Dedifferentiated amniotic fluid mesenchymal stem cell (primary cell): ENCODE results near the gene NTM.

Experiments
- DNase-seq: peaks from one replicate; pipeline ENCODE4 v3.0.0-alpha.2; 2016; ENCODE audit errors: extremely low spot score

The NTM gene

DNA sequence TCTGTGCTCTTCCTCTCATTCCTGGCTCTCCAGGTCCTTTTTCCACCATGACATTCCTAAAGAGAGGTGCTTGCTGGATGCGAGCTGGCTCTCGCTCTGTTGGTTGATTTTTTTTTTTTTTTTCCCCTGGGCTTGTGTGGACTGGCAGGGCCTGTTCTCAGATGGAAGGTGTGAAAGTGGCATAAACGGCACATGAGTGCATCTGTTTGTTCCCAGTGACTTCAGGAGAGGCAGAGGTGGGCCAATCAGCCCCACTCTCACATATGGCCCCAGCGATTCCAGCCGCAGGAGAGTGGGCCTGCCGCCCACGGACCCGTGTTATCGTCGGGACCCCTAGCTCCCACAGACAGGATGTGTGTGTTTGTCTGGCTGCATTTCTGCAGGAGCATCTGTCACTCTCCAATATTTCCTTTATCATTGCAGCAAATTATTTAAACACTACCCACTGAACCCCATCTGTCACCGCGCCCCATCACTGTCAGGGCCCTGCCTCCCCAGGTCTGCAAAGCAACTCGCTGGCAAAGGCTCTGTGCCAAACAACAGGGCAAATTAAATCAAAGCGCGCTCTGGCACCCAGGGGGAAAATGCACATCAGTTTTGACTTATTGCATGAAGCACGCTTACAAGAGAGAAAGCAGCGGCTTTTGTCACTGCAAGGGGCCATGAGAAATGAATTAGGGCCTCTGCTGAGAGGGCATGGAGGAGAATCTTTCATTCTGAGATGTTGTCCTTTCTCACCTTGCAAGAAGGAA, 886.3 kb downstream of the NTM start:
- DNase-seq, result no peak

DNA sequence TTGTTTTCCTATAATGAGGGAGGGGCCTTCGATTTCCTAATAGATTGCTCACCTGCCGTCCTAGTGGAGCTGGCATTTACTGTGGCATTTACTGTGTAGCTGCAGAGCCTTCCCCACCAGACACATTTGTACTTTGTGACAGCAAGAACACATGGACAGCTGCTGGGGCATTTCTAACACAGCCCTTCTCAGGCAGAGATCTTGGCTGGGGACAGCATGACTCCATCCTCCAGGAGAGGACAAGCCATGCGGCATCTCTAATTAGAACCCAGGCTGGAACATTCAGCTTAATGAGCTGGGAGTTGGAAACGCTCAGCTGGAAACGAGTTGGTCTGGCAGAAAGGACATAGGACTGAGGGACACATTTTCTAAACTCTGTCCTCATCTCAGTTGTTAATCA, 887.5 kb downstream of the NTM start:
- no peak for DNase-seq

DNA sequence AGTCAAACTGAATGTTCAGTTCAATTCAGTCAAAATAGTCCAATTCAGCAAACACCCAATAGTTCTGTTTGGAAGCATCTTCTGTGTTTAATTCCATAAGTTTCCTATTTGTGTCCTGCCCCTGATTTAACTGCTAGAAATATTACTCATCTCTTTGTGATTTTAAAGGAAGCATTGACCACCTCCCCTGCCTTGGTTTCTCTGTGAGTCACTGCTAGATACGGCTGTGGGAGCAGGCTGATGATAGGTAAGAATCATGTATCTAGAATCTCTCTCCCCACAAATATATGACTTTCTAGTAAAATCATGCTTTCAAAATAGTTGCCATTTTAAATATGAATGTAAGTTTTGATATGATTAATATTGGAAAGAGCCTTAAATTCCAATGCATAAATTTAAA, 888.5 kb downstream of the NTM start:
- DNase-seq, result no peak

DNA sequence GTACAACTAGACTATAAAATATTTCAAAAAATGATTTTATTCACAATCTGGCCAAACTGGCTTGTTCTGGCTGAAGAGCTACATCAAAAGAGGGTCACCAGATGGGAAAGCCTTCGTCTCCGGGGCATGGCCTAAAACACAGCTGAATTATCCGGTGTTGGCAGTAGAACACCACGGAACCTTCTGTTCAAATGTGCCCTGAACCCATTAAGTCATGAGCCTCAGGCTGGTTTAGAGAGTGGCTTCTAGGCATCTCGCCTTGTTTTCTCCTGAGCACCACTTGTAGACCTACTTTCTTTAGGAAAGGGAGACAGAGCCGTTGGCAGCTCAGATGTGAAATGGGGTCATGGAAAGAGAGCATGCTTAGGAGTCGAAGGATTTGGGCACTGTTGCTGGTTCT, 890.2 kb downstream of the NTM start:
- no peak for DNase-seq

DNA sequence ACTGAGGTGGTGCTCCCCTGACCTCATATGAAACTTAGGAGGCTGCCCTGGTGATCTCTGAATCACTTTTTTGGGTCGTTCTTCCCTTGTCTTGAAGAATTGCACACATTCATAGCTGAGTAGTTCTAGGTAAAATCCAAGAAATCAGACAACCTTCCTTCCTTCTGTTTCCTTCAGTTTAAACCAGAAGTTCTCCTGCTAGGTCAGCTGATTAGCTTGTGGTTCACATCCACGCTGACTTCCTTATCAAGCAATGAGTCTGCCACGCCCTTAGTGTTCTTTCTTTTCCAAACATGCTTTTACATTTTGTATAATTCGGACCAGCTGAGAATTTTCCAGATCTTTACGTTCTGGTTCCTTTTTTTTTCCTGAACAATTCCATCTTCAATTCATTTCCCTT, 892.8 kb downstream of the NTM start:
- no peak for DNase-seq

DNA sequence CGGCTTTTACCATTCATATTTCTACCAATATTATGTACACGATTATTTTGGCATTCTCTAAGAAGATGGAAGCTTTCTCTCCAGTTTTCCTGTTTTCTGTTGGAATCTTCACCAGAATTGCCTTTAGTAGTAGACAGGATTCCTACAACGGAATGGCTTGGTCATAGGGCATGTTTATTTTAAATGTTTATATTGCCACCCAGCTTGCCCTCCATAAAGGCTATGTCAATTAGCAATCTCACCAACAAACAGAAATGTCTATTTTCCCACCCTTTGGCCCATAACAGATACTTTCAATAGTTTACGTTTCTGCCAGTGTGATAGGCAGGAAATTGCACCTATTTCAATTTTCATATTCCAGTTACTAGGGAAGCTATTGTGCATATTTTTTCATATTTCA, 893.5 kb downstream of the NTM start:
- no peak for DNase-seq

DNA sequence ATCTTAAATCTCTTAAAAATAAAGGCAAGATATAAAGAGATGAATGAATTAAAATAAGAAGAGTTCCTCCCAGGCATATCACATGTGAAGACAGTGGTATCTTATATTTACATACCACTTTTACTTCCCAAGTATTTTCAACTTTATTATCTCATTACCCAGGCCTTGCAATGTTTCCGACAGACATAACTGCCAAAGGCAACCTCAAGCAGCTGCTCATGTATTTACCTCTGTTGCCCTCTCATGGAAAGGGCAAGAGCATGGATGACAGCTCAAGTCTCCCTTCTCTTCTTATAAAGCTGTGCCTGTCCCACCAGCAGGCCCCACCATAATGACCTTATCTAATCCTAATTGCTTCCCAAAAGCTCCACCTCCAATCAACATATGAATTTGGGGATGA, 894.2 kb downstream of the NTM start:
- no peak for DNase-seq

DNA sequence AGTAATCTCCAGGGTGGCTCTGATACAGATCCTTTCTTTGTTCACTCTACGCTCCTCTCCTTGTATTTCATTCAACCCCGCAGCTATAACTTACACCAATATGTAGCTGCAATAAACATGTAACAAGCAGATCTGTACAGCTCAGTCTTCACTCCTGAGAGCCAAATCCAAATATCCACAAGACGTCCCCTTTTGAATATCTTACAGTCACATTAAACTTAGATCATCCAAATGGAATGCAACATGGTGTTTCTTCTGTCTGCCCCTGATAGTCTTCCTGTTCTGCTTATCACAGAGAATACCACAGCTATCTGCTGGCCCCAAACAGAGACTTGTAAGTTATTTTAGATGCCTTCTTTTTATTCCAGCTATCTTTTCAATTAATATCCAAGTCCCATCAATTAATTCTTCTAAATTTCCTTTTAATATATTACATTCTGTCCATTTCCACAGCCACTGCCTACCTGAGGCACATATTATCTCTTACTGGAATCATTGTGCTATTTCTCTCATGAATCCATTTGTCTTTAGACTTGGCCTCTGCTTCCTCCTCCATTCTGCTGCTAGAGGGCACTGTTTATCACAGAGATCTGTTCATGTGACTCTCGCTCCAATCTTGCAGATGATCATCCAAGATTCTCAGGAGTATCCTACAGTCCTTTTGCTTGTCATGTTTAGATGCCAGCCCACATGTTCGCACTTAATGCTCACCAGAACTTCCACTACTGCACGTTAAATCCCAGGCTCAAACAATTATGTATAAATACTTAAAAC, 908.6 kb downstream of the NTM start:
- DNase-seq, result no peak

DNA sequence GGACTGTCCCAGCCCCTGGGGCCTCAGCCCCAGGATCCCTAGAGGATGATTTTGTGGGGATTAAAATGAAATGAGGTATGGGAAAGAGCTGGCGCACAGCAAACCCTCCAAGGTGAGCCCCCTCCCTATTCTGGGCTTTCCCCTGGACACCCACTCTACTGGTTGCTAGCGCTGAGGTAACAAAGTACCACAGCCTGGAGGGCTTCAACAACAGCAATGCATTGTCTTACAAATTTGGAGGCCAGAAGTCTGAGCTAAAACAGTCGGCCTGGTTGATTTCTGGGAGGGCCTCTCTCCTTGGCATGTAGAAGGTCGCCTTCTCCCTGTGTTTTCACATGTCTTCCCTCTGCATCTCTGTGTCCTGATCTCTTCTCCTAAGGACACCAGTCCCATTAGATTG, 913.6 kb downstream of the NTM start:
- DNase-seq, result no peak

DNA sequence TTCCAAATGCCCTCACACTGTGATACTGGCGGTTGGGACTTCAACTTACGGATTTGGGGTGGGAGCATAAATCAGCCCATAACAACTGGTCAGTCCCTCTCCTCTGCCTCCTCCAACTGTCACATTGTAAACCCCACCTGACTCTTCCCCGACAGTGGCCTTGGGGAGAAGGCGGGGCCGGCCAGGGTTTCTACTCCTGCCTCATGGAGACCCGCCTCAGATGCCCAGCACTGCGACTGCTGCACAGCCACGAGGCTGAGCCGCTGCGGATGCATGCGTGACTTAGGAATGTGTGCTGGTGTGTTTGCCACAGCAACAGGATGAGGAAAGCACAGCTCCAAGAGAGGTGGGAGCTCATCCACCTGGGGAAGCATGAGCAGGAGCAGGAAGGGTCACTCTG, 914.2 kb downstream of the NTM start:
- no peak for DNase-seq

DNA sequence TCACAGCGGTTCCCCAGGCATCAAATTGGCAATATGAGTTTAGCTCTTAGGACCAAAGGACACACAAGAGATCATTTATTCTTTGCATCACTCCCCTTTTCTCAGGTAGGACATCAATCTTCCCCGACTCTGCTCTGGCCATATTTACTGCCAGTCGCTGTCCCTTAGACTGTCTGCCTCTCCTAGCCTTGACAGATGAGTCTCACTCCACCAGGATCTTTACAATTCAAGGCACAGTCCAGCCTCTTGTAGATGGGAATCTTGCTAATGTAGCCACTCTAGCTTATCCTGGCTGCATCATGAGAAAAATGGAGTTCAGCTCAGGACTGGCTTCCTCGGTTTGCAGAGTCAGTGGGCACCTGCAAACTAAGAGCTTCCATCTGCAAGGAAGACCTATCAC, 915.2 kb downstream of the NTM start:
- no peak for DNase-seq

DNA sequence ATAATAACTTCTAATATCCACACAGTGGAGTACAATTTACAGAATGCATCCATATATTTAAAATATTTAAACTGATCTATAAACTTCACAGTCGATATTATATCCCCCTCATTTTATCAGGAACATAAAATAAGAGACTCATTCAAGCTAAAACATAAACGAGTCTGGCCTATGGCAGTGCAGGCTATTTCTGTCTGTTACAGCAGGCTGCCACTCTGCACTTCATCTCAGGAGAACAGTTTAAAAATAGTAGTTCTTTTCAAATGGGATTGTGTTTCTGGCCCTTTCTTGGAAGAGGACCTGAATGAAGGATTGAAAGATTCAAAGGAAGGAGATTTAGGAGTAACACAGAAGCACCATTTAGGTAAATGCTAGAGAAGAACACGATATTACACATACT, 915.7 kb downstream of the NTM start:
- no peak for DNase-seq

DNA sequence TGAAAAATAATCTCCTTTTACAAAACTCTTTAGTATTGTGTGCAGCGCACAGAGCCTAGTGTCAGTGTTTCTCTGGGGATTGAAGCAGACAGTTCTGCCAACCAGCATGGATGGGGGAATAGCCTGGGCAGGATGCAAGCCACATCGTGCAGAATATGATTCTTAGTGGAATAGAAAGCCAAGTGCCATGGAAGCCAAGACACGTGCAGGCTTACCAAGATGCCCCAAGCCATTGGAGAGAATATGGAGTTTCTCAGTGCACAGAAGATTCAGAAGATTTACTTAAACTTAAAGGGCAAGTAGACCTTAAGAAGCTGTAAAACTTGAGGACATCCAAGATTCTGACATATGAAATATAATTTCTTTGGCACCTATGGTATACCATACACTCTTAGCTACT, 917.6 kb downstream of the NTM start:
- no peak for DNase-seq

DNA sequence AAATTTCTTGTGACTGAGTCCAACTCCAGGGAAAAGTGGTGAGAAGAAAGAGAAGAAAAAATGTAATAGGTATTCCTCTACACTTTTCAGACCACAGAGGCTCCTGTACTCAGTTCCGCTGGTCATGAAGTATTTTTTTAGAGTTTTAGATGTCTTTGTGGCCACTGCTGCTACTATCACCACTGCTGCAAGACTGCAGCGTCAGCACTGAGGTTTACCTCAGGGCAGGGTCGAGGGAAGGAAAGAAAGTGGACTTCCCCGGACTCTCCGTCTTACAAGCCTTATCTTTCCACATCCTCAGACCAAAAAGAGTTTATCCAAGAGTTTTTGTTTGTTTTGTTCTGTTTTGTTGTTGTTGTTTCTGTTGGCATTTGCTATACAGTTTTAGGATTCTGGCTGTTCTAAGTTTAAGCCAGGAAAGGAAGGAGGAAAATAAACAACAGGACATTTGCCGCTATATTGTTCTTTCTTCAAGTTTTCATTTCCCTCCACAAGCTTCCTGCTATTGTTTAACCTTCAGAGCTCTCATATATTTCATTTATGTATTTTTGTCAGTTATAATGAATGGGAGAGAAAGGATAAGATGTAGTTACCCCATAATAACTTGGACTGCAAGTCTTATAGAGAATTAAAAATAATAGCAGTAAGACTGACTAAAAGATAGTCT, 919.3 kb downstream of the NTM start:
- DNase-seq, result no peak

DNA sequence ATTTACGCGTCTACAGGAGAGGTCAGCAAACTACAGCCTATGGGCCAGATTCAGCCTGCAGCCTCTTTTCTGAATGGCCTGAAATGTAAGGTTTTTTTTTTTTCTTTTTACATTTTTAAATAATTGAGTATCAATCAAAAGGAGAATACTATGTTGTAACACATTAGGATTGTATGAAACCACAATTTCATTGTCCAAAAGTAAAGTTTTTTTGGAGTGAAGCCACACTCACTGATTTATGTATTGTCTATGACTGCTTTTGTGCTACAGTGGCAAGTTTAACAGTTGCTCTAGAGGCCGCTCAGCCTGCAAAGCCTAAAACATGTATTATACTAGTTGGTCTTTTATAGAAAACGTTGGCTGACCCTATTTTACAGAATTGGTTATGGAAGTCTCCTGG, 923.2 kb downstream of the NTM start:
- DNase-seq, result no peak

DNA sequence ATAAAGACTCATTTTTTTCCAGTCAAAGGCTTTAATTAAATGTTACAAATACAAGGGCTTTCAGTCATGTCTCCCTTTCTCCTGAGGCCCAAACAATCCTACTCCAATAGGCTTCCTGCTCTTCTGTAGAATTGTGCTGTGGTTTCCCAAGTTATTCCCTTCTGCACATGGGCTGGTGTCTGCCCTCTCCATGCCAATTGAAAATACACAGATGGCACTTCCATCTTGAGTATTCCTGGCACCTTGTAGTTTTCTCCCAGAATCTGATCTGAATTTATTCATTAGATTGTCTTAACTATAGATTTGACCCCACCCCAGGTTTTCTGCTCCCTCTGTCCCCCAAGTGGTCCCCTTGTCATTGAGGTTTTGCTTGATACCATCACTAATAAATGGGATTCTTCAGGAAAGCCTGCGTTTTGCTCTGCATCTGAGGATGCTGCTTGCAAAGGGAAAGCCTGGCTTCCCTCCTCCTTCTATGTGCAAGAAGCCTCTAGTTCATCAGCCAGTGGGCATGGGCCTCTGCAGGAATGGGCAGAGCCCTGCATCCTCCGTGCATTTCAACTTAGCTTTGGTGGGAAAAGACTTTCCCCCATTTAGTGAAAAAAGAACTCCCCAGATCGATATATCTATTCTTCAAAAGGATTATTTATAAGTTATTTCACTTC, 926.7 kb downstream of the NTM start:
- DNase-seq, result no peak

DNA sequence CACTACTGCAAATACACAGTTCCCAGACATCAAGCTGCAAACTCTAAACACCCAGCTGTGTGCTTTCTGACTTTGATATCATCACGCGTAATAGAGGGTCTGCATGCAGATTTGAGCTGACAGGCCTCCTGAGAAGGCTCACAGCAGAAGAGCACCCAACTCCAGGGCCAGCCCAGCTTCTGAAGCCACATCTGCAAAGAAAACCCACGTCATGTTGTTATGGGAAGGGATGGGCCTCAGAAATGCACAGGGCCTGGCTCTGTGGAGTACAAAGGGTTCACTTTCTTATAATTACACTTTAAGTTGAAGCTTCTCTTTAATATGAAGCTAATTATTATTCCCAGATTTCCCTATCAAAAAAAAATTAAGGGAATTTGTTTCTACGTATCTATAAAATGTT, 927.9 kb downstream of the NTM start:
- no peak for DNase-seq

DNA sequence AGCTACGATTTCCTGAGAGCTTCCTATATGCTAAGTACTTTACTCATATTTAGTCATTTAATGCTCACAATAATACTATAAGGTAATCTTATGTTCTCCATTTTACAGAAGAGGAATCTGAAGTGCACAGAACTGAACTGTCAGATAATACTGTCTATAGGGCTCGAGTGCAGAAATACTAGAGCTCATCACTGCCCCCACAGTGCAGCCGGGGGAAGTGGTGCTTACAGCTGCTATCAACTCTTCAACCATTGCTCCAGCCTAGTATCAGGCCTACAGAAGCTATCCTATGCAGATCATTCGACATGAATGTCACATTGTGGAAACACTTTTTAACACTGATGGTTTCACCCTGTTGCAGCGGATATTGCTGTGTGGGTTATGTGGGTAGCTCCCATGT, 929.9 kb downstream of the NTM start:
- no peak for DNase-seq

DNA sequence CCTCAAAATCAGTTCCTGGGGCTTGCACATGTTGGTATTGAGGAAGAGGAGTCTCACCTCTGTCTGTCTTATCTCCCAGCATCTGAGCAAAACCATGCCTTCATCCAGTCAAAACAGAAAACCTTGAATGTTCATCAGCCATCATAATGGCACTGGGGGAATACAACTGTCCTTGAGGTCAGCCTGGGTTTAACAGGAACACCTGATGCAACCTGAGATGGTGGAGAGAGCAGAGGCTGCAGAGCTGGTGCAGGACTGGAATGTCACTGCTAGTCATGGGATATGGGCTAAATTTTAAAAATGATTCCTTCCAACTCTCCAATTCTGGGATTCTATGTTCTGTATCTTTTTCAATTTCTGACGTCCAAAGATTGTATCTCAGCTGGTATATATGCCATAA, 931.0 kb downstream of the NTM start:
- no peak for DNase-seq

DNA sequence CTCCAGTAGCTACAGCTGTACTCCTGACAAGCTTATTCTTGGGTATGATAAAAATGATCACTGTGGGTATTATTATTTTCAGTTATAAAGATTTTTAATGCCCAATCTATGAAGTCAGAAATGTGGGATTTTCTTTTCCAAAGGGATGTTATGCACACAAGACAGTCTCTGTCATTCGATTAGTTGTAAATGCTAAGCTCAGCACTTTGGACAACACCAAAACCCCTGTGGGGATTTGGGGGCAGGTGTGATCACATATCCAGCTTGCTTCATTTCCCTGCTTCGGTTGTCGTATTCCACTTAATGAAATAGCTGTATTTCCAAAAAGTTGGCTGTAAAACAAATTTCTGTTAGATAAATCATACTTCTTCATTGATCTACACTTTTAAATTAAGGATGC, 931.5 kb downstream of the NTM start:
- DNase-seq, result no peak

DNA sequence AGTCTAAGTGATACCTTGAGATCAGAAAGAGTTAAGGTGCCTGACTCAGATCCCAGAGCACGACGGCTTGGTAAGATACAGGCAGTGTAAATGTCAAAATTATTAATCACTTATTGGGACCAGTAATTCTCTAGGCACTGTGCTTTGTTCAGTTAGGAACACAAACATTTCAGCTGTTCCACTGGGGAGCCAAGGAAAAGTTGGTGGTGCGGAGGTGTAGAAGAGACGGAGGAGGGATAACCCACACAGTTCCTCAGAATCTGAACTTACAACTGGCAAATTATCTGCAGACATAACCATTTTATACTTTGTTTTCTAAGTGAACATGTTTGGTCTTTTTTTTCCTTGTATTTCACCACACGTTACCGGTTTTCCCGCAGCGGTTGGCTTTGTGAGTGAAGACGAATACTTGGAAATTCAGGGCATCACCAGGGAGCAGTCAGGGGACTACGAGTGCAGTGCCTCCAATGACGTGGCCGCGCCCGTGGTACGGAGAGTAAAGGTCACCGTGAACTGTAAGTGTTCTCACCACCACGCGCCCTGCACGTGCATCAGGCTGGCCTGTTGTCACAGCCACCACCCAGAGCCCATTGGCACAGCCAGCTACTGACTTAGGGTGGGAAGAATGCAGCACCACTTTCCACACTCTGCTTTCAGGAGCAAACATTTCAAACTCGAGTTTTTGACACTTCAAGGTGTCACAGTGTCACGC, 937.0 kb downstream of the NTM start:
- no peak for DNase-seq
